ENCODE results near the gene SLC16A10.

DNA sequence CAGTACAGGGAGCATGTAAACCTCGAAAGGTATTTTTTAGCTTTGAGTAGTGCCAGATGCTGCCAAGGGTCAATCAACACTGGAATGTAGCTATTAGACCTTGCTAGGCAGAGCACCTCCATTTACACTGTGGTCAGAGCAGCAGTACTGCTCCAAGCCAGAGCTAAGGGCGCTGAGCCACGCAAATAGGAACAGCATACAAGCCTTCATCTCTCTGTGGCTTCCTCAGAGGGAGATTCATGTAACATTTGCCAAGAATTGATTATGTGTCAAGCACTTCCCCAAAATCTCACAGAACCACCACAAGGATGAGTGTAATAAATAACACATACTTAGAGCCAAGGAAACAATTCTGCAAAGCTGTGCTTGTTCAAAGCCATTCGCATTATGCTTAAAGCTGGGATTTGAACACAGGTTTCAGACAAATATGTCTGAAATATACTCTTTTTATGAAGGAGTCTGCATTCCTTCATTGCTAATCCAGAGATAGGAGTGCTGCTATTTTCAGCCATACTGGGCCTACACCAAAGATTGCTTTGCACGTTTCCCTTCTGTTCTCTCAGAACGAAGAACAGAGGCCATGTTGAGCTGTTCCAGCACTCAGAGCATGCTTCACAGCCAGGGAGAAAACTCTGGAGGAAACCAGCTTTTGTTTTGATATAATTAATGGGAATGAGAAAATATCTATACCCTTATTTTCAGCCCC is 97.7 kb downstream of the SLC16A10 start:
- TF ChIP-seq, protein P1, sequence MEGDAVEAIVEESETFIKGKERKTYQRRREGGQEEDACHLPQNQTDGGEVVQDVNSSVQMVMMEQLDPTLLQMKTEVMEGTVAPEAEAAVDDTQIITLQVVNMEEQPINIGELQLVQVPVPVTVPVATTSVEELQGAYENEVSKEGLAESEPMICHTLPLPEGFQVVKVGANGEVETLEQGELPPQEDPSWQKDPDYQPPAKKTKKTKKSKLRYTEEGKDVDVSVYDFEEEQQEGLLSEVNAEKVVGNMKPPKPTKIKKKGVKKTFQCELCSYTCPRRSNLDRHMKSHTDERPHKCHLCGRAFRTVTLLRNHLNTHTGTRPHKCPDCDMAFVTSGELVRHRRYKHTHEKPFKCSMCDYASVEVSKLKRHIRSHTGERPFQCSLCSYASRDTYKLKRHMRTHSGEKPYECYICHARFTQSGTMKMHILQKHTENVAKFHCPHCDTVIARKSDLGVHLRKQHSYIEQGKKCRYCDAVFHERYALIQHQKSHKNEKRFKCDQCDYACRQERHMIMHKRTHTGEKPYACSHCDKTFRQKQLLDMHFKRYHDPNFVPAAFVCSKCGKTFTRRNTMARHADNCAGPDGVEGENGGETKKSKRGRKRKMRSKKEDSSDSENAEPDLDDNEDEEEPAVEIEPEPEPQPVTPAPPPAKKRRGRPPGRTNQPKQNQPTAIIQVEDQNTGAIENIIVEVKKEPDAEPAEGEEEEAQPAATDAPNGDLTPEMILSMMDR (IDR thresholded peaks at IDR 0.05; ENCODE audit: low read depth, low read length), result no peak
- no peak for TF ChIP-seq EZH2phosphoT487 (IDR thresholded peaks at IDR 0.05; ENCODE audit: low read depth)
